Dermis microvascular lymphatic vessel endothelial cell (primary cell): ENCODE data around the gene RREB1. TPM values are rescaled to one million over a fixed set of nuclear protein-coding genes. Genes with fewer than 3 reads are reported as not detected.

Experiments used
- DNase-seq, 2 donors: peaks; one replicate each; pipeline versions ENCODE4 v3.0.0 to v3.0.0-alpha.2; 2010; ENCODE audit warnings: low read depth in 2 of 2
- total RNA-seq: library from RNA; depleted of rRNA; stranded (reverse); fragments of >200 nt; gene quantifications from 2 replicates; pipeline ENCODE4 v1.2.1, GENCODE V29; 2014

RREB1 gene
- total RNA-seq, 1 donor from 2014 or later, result 11.8 TPM

- no peak for DNase-seq
Measured at GRCh38 chr6:7241709-7242645, 134.2 kb downstream of the RREB1 start.

- DNase-seq, result no peak
Measured at GRCh38 chr6:7242835-7243178, 135.0 kb downstream of the RREB1 start.

- DNase-seq, result peak; percentile 52 to 69
Measured at GRCh38 chr6:7243179-7243981, 135.6 kb downstream of the RREB1 start.

GRCh38 chr6:7245668-7246393 lies 138.1 kb downstream of the RREB1 start:
- no peak for DNase-seq

- no peak for DNase-seq
Measured at GRCh38 chr6:7246401-7247178, 138.8 kb downstream of the RREB1 start.

- DNase-seq, result no peak
Measured at GRCh38 chr6:7247179-7247456, 139.4 kb downstream of the RREB1 start.

GRCh38 chr6:7247828-7248227 lies 140.1 kb downstream of the RREB1 start:
- DNase-seq, result no peak

GRCh38 chr6:7249391-7249790 lies 141.6 kb downstream of the RREB1 start:
- DNase-seq, result no peak

GRCh38 chr6:7249946-7250643 lies 142.3 kb downstream of the RREB1 start:
- no peak for DNase-seq

GRCh38 chr6:7250812-7251211 lies 143.1 kb downstream of the RREB1 start:
- no peak for DNase-seq

- no peak for DNase-seq
Measured at GRCh38 chr6:7251646-7252260, 144.0 kb downstream of the RREB1 start.

GRCh38 chr6:7252390-7252789 lies 144.6 kb downstream of the RREB1 start:
- DNase-seq, result no peak

GRCh38 chr6:7254980-7255835 lies 147.4 kb downstream of the RREB1 start:
- no peak for DNase-seq

GRCh38 chr6:7255918-7256317 lies 148.2 kb downstream of the RREB1 start:
- DNase-seq, result no peak

- no peak for DNase-seq
Measured at GRCh38 chr6:7256785-7257184, 149.0 kb downstream of the RREB1 start.

- DNase-seq, result no peak
Measured at GRCh38 chr6:7257521-7258230, 149.9 kb downstream of the RREB1 start.

GRCh38 chr6:7258231-7258763 lies 150.5 kb downstream of the RREB1 start:
- DNase-seq, result no peak

- no peak for DNase-seq
Measured at GRCh38 chr6:7260291-7261031, 152.7 kb downstream of the RREB1 start.
